ENCODE measurements around the gene TXNRD3.
"Not testable (repeated sequence)": the region's sequence is repeated elsewhere in the genome, so short reads cannot be mapped to it uniquely, and the experiment has no call there.

TXNRD3 gene

GRCh38 chr3:126646674-126647073 is 8.2 kb downstream of the TXNRD3 start:
- no peak for DNase-seq (ENCODE audit: low spot score)

GRCh38 chr3:126644615-126645014 is 10.3 kb downstream of the TXNRD3 start:
- DNase-seq (ENCODE audit: low spot score): no peak

DNA sequence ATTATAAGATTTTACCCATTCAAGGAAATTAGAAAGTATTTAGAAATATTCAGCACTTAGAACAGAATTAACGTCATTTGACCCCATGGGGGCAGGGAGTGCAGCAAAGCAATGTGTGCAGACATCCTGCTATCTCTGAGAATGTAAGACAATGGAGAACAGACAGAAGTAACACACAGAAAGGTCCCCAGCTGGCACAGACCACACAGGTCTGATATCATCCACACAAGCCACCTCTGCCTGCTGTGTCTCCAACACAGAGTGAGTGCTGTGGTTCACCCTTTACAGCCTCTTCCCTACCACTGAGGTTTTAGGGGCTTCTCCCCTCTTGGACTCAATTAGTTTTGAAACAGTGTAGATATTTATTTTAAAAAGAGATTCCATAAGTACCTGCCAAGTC is 16.1 kb downstream of the TXNRD3 start:
- DNase-seq (ENCODE audit: low spot score): no peak

DNA sequence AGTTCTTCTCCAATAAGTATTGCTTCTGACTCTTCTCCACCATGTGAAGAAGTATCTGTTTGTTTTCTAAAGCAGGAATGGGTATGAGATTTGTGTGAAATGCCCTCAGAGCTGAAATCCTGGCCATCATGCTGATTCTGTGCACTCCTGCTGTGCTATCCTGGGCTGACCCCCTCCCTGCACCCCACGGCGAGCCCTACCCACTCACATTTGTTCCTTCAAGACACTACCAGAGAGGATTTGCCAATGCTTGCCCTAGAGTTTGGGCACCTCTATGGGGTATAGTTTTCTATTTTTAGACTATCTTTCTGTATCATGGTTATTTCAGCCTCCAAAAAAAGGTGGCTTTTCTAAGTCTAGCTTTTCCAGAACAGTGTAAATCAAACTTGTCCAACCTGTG is 18.5 kb downstream of the TXNRD3 start:
- DNase-seq (ENCODE audit: low spot score): no peak

DNA sequence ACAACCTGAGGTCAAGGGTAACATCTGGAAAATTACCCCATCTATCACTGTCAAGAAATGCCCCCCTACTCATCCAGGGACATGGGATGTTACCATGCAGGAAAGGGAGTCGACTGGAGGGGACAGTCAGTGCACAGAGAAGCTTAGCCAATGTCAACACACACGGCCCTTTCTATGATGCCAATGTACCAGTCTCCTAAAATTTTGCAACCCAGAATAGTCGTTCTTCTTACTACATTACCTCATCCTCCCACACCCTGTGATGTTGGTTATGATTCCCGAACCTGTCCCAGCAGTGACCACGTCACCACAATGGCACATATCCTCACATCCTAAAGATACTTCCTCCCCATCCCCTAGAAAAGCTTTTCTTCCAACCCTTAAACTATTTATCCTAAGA is 20.1 kb downstream of the TXNRD3 start:
- DNase-seq (ENCODE audit: low spot score): no peak

DNA sequence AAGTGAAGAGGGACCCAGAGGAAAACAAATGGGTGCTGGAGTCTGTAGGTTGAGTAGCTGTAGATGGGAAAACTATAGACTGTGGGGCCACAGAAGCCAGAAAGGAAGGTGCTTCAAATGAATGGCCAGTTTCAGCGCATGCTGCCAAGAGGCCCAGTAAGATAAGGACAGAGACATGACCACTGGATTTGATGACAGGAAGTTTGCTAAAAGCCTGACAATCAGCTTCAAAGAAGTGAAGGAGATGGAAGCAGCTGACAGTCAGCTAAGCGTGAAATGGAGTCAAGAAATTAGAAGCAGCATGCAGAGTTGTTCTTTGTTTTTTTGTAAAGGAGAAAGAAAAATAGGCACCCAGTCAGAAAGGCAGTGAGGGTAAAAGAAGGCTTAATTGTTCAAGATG is 24.9 kb downstream of the TXNRD3 start:
- DNase-seq (ENCODE audit: low spot score): no peak

GRCh38 chr3:126625735-126626134 is 29.2 kb downstream of the TXNRD3 start:
- not testable (repeated sequence) for DNase-seq (ENCODE audit: low spot score)

- no peak for DNase-seq (ENCODE audit: low spot score)
Measured at GRCh38 chr3:126622694-126623093, 32.2 kb downstream of the TXNRD3 start.

GRCh38 chr3:126621627-126622345 is 33.1 kb downstream of the TXNRD3 start:
- no peak for DNase-seq (ENCODE audit: low spot score)

- no peak for DNase-seq (ENCODE audit: low spot score)
Measured at GRCh38 chr3:126621171-126621570, 33.8 kb downstream of the TXNRD3 start.

- no peak for DNase-seq (ENCODE audit: low spot score)
Measured at GRCh38 chr3:126620738-126621137, 34.2 kb downstream of the TXNRD3 start.

DNA sequence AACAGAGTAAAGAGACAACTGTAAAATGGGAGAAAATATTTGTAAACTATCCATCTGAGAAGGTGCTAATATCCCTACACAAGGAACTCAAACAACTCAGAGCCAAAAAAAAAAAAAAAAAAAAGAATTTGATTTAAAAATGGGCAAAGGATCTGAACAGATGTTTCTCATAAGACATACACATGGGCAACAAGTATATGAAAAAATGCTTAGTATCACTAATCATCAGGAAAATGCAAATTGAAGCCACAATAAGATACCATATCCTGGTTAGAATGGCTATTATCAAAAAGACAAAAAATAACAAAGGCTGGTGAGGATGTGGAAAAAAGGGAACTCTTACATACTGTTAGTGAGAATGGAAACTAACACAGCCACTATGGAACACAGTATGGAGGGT is 36.2 kb downstream of the TXNRD3 start:
- DNase-seq (ENCODE audit: low spot score): no peak

- DNase-seq (ENCODE audit: low spot score): no peak
Measured at GRCh38 chr3:126618021-126618420, 36.9 kb downstream of the TXNRD3 start.

DNA sequence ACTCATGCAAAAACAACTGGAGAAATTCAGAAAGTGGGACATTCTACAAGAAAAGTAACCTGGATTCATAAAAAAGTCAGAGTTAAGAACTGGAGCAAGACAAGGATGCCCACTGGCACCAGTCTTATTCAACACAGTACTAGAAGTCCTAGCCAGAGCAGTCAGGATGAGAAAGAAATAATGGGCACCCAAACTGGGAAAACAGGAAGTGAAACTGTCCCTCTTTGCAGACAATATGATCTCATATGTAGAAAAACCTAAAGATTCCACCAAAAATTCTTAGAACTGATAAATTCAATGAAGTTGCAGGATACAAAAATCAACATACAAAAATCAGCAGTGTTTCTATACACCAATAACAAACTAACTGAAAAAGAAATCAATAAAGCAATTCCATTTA is 37.4 kb downstream of the TXNRD3 start:
- DNase-seq (ENCODE audit: low spot score): no peak

- DNase-seq (ENCODE audit: low spot score): no peak
Measured at GRCh38 chr3:126616931-126617330, 38.0 kb downstream of the TXNRD3 start.

- no peak for DNase-seq (ENCODE audit: low spot score)
Measured at GRCh38 chr3:126613479-126614188, 41.3 kb downstream of the TXNRD3 start.

DNA sequence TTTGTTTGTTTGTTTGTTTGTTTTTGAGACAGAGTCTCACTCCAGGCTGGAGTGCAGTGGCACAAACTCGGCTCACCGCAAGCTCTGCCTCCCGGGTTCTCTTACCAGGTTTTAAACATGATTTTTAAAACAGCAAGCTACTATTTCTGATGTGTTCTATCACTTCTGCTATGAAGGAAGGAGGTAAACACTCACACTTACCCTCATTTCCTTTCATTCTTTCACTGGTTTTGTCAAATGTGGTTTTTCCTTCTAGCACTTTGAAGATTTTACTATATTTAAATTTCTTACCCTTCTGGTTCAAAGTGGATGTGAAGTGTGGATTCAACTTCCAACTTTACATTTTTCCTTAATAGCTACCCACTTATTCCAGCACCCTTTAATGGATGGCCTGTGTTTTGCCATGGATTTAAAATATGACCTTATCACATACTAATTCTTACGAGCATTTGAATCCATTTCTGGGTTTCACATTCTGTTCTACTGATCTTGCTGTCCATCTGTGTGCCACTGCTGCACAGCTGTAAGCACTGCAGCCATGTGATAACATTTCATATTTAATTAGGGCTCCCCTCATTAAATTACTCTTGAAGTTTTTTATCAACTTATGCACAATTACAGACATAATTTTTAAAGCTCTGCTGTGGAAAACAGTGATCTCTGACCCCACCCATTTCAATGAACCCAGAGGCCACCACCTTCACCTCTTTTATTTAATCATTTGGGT is 42.3 kb downstream of the TXNRD3 start:
- DNase-seq (ENCODE audit: low spot score): no peak

DNA sequence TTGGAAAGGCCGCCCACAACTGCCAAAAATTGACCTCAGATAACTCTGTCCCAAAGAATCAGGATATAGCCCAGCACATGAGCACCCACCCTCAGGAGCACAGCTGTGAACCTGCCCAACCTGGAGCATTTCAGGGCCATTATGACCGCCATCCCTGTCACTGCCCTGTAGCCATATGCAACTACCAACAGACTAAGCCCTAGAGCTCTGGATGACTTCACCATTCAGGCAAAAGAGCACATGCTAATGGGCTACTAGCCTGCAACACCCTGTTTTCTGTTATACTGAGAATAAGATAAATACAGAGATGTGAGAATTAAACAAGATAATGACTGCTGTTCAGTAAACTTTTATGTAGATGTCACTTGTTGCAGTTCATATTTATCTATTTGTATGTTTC is 45.0 kb downstream of the TXNRD3 start:
- no peak for DNase-seq (ENCODE audit: low spot score)

GRCh38 chr3:126607214-126607908 is 47.6 kb downstream of the TXNRD3 start:
- DNase-seq (ENCODE audit: low spot score): no peak

GRCh38 chr3:126606001-126606400 is 48.9 kb downstream of the TXNRD3 start:
- DNase-seq (ENCODE audit: low spot score): no peak

DNA sequence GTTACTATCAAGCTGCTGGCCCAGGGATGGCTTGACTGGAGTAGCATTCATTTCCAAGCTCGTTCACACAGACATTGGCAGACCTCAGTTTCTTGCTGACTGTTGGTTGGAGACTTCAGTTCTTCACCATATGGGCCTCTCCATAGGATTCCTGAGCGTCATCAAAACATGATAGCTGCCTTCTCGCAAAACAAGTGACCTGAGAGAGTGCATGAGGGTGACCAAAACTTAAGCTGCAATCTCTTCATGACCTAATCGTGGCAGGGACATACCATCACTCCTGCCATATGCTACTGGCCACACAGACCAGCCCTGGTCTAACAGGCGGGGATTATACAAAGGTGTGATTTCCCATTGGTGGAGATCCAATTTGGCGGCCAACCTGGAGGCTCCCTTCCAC is 50.2 kb downstream of the TXNRD3 start:
- DNase-seq (ENCODE audit: low spot score): no peak

DNA sequence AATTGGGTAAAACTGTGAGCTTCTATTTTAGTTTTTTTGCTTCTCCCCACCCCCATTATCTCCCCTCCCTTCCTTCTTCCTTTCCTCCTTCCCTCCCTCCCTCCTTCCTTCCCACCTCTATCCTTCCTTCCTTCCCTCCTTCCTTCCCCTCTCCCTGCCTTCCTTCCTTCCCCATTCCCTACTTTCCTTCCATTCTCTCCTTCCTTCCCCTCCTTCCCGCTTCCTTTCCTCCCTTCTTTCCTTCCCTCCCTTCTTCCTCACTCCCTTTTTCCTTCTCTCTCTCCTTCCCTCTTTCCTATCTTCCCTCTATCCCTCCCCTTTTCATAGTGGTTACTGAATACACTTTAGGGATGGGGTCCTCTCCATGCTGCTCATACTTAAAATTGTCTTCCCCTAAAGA is 55.8 kb downstream of the TXNRD3 start:
- DNase-seq (ENCODE audit: low spot score): no peak

- not testable (repeated sequence) for DNase-seq (ENCODE audit: low spot score)
Measured at GRCh38 chr3:126595479-126595878, 59.4 kb downstream of the TXNRD3 start.

Measured in iPS-NIHi11 (cell line).